HG03460 (cell line): Measurements from ENCODE around the gene COMMD6.
A peak's percentile ranks its signal among the peaks of the same experiment; 100 is the strongest.

Experiments used
- ATAC-seq: cut with Tn5 transposase; IDR thresholded peaks from one replicate; pipeline ENCODE4 v1.9.1; 2021; ENCODE audit not compliant: unreplicated experiment

Gene COMMD6

GRCh38 chr13:75485286-75486062 lies 52.2 kb downstream of the COMMD6 start:
- ATAC-seq: no peak

- no peak for ATAC-seq
Measured at GRCh38 chr13:75482820-75483079, 54.9 kb downstream of the COMMD6 start.

GRCh38 chr13:75482070-75482819 lies 55.4 kb downstream of the COMMD6 start, which contains the start of gene TBC1D4:
TSS of gene TBC1D4 (minus strand) at chr13:75482169. CDS start at chr13:75481767, 402 bp downstream.
- ATAC-seq: peak; percentile 68

GRCh38 chr13:75481176-75482069 lies 56.2 kb downstream of the COMMD6 start:
- peak; percentile 24 for ATAC-seq

- peak; percentile 5 for ATAC-seq
Measured at GRCh38 chr13:75480671-75481175, 56.9 kb downstream of the COMMD6 start.

- ATAC-seq: no peak
Measured at GRCh38 chr13:75479102-75479740, 58.4 kb downstream of the COMMD6 start.

GRCh38 chr13:75478659-75479058 lies 59.0 kb downstream of the COMMD6 start:
- no peak for ATAC-seq
